Mesodermal cell (in vitro differentiated cells): ENCODE measurements around the gene ATXN7L3B. TPM values are rescaled to one million over a fixed set of nuclear protein-coding genes. Genes with fewer than 3 reads are reported as not detected.
A peak's percentile ranks its signal among the peaks of the same experiment; 100 is the strongest.
"Not testable (repeated sequence)": the region's sequence is repeated elsewhere in the genome, so short reads cannot be mapped to it uniquely, and the experiment has no call there.

Source experiments
- H3K27ac ChIP-seq: 2 replicates; pipeline ENCODE4 v1.7.0; 2013; ENCODE audit warnings: mild to moderate bottlenecking, low read depth, low read length, moderate library complexity; ENCODE audit not compliant: severe bottlenecking
- H3K36me3 ChIP-seq: 2 replicates; pipeline ENCODE4 v1.7.1; 2013; ENCODE audit warnings: mild to moderate bottlenecking, low read length, moderate library complexity; ENCODE audit not compliant: control insufficient read depth, insufficient read depth
- H3K4me1 ChIP-seq: one replicate; pipeline ENCODE4 v1.7.1; 2013; ENCODE audit warnings: mild to moderate bottlenecking, low read length; ENCODE audit not compliant: insufficient read depth, control insufficient read depth, poor library complexity, severe bottlenecking
- H3K4me3 ChIP-seq: 2 replicates; pipeline ENCODE4 v1.7.0; 2013; ENCODE audit warnings: low read length, control low read depth, mild to moderate bottlenecking; ENCODE audit not compliant: insufficient read depth, poor library complexity, severe bottlenecking; ENCODE audit errors: extremely low read depth
- H3K9me3 ChIP-seq: 2 replicates; pipeline ENCODE4 v1.7.1; 2013; ENCODE audit warnings: mild to moderate bottlenecking, low read length, moderate library complexity; ENCODE audit not compliant: control insufficient read depth
- WGBS, 2 experiments: methylation state at CpG; one replicate each; pipeline ENCODE4 v1.1.5; 2013; ENCODE audit warnings: missing lambda C conversion rate in 2 of 2; ENCODE audit not compliant: insufficient coverage in 2 of 2; 5-methylcytosine and 5-hydroxymethylcytosine counted together
- polyA plus RNA-seq, 2 experiments: library from polyadenylated mRNA; stranded (reverse); fragments of 50-300 nt; gene quantifications; one replicate each; pipeline ENCODE4 v1.2.3, GENCODE V29; 2013

Gene ATXN7L3B, protein sequence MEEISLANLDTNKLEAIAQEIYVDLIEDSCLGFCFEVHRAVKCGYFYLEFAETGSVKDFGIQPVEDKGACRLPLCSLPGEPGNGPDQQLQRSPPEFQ
- 30.9 TPM for polyA plus RNA-seq (2013, experiment 1 of 2)
- 27.8 TPM for polyA plus RNA-seq (2013, experiment 2 of 2)

DNA sequence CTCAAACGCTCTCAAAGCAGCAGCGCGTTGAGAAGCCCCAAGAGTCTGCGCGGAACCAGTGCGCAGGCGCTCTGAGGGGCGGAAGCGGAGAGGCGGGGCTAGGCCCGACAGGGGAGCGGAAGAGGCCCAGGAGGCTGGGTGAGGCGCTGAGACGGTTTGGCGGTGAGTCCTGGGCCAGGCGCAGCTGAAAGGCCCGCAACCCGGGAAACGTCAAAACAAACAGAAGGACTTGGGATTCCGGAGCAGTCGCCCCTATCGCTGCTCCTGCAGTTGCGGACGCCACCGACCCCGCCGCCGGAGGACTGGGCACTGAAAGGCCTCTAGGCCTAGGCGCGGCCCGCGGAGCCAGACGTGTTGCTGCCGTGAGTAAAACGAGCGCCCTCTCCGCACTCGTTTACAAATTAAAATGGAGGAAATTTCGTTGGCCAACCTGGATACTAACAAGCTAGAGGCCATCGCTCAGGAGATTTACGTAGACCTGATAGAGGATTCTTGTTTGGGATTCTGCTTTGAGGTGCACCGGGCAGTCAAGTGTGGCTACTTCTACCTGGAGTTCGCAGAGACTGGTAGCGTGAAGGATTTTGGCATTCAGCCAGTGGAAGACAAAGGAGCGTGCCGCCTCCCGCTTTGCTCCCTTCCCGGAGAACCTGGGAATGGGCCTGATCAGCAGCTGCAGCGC, at the start of gene ATXN7L3B:
TSS of gene ATXN7L3B (plus strand) at position 129 of the 679 bp plus-strand sequence. CDS start at position 407, 278 bp downstream.
- Histone ChIP-seq H3K4me3 (peak within 1 kb of the TSS; percentile 64), H3K9me3 (no peaks in the 10 kb centered on the region), H3K27ac (peak within 1 kb of the TSS; percentile 95), H3K36me3 (peaks cover 33% of the 10 kb centered on the region), H3K4me1 (peaks cover 12% of the 10 kb centered on the region)
- 0% methylated on average over 24 to 48 of the region's 49 CpGs for WGBS, 2 experiments

DNA sequence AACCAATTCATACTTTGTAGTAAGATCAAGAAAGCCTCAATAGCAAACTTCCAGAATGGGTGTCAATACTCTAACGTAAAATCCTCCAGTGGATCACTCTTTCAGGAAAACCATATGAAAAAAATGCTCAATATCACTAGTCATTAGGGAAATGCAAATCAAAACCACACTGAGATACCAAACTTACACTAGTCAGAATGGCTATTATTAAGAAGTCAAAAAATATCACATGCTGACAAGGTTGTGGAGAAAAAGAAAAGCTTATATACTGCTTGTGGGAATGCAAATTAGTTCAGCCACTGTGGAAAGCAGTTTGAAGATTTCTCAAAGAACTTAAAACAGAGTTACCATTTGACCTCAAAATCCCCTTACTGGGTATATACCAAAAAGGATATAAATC, 49.5 kb upstream of the ATXN7L3B start:
- H3K27ac ChIP-seq, result no peak overlapping the region
- WGBS, 2 experiments, result 88% methylated on average over 1 of the region's 1 CpG; no CpG with 5 or more reads in 1 of the 2 experiments
- no peaks in the 10 kb centered on the region for H3K9me3 ChIP-seq
- no peaks in the 10 kb centered on the region for H3K36me3 ChIP-seq
- H3K4me3 ChIP-seq, result no peak overlapping the region
- no peaks in the 10 kb centered on the region for H3K4me1 ChIP-seq

DNA sequence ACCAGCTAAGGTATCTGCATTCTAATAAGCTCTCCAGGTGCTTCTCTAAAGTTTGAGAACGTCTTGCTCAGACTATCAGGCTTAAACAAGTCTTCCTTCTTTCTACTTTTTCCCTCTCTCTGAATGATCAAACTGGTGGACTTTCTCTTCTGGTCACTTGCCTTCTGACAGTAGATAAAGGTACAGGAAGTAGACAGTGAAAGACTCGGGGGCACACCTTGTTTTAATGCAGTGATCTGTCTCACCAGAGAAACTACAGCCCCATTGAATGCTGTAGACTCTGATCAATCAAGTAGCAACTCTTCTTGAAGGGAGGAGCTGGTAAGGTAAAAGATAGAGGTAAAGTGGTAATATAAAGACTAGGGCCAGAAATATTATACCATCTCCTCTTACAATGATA, 48.1 kb upstream of the ATXN7L3B start:
- no peaks in the 10 kb centered on the region for H3K4me1 ChIP-seq
- H3K27ac ChIP-seq, result no peak overlapping the region
- H3K36me3 ChIP-seq, result no peaks in the 10 kb centered on the region
- no peak overlapping the region for H3K4me3 ChIP-seq
- WGBS, 2 experiments, result 57% methylated on average over 1 of the region's 2 CpGs; no CpG with 5 or more reads in 1 of the 2 experiments
- no peaks in the 10 kb centered on the region for H3K9me3 ChIP-seq

DNA sequence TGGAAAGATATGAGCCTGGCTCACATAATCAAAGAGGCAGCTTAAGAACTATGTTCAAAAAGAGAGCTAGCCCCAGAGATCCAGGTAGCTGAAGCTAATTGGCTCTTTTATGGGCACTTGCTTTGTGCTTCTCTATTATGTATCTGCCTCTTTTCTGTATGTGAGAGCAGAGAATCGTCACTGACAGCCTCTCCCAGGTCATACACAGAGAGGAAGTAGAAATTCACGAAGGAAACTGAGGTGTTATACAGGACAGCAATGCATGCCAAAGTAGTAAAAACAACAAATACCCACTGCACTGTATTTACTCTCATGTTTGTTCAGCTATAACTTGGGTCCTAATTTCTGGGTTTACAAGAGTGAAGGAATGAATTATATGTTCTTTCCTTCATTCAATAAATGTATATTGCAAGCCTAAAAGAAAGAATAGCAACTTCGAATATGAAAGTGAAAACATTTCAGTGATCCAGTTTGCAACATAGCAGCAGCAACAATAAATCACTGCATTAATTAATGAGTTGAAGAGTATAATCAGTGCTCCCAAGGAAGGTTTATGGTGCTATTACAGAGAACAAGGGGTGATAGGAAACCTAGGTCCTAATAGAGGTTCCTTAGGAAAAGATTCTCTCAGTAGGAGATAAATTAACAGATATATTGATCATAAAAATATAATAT, 47.1 kb upstream of the ATXN7L3B start:
- Histone ChIP-seq H3K9me3 (no peaks in the 10 kb centered on the region), H3K36me3 (no peaks in the 10 kb centered on the region), H3K4me3 (no peak overlapping the region), H3K4me1 (no peaks in the 10 kb centered on the region), H3K27ac (no peak overlapping the region)
- no CpG with 5 or more reads among the region's 3 CpGs for WGBS, 2 experiments

DNA sequence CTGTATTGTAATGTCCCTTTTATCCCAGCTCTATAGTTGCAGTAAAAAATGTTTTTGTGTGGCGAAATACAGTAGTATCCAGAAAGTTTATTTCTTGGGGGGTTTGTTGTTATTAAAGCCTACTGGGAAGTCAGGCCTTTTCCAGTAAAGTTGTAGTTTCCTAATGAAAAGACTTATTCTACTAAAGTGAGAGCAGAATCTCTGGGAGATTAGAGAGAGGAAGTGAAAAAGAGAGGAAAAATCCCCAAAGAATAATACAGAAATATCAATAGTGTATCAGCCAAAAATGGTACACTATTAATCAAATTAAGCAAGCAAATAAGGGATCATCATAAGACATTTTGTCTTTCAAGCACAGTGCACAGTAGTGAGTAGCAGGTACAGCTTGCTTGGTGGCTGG, 46.3 kb upstream of the ATXN7L3B start:
- Histone ChIP-seq H3K9me3 (no peaks in the 10 kb centered on the region), H3K4me1 (no peaks in the 10 kb centered on the region), H3K27ac (no peak overlapping the region), H3K36me3 (no peaks in the 10 kb centered on the region), H3K4me3 (no peak overlapping the region)
- WGBS, 2 experiments, result no CpG with 5 or more reads among the region's 1 CpG

DNA sequence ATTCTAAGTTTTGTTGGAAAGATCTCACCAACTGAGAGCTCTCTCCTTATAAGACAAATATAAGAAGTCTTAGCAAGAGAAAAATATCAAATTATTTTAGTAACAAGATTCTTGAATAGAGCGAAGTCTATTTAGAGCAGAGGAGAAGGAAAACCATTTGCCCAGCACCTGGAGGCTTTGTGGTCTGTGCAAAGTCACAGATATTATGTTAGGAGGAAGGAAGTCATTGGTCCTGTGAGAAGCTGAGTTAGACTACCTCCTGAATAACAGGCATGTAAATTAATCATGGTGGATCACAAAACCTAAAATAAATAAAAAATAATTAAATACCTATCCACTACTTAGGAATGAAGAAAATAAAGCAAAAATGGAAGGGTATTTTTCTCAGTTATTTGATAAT, 38.4 kb upstream of the ATXN7L3B start:
- Histone ChIP-seq H3K27ac (no peak overlapping the region), H3K4me1 (no peaks in the 10 kb centered on the region), H3K9me3 (no peaks in the 10 kb centered on the region), H3K36me3 (no peaks in the 10 kb centered on the region), H3K4me3 (no peak overlapping the region)
- 100% methylated on average over 1 of the region's 1 CpG; no CpG with 5 or more reads in 1 of the 2 experiments for WGBS, 2 experiments

DNA sequence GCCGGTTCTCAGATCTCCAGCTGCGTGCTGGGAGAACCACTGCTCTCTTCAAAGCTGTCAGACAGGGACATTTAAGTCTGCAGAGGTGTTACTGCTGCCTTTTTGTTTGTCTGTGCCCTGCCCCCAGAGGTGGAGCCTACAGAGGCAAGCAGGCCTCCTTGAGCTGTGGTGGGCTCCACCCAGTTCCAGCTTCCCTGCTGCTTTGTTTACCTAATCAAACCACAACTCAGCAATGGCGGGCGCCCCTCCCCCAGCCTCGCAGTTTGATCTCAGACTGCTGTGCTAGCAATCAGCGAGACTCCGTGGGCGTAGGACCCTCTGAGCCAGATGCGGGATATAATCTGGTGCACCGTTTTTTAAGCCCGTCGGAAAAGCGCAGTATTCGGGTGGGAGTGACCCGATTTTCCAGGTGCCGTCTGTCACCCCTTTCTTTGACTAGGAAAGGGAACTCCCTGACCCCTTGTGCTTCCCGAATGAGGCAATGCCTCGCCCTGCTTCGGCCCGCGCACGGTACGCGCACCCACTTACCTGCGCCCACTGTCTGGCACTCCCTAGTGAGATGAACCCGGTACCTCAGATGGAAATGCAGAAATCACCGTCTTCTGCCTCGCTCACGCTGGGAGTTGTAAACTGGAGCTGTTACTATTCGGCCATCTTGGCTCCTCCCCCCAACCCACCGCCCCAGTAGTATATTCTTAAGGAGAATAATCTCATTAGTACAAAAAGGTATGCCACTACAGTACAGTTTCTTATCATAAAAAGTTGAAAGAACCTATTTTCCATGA, 28.6 kb upstream of the ATXN7L3B start:
- not testable (repeated sequence) for H3K9me3 ChIP-seq, H3K27ac ChIP-seq, H3K4me1 ChIP-seq, H3K4me3 ChIP-seq, H3K36me3 ChIP-seq
- 81 to 87% methylated on average over 6 to 19 of the region's 31 CpGs for WGBS, 2 experiments

DNA sequence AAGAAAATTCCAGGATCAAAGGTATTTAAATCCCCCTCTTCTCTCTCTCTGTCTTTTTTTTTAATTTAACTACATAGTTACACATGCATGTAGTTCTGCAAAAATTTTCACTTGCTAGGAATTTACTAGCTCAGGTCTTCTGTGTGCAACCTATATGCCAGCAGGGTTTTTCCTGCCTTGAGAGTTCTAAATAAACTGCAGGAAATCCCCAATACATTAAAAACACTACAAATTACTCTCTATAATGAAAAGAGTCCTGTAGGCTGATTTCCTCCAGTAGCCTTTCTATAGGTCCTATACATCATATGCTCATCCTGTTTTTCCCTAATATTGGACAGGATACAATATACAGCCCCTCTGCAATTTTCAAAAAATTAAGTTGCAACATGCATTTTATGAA, 27.7 kb upstream of the ATXN7L3B start:
- no peaks in the 10 kb centered on the region for H3K9me3 ChIP-seq
- H3K36me3 ChIP-seq, result no peaks in the 10 kb centered on the region
- H3K4me1 ChIP-seq, result no peaks in the 10 kb centered on the region
- no peak overlapping the region for H3K27ac ChIP-seq
- no peak overlapping the region for H3K4me3 ChIP-seq

DNA sequence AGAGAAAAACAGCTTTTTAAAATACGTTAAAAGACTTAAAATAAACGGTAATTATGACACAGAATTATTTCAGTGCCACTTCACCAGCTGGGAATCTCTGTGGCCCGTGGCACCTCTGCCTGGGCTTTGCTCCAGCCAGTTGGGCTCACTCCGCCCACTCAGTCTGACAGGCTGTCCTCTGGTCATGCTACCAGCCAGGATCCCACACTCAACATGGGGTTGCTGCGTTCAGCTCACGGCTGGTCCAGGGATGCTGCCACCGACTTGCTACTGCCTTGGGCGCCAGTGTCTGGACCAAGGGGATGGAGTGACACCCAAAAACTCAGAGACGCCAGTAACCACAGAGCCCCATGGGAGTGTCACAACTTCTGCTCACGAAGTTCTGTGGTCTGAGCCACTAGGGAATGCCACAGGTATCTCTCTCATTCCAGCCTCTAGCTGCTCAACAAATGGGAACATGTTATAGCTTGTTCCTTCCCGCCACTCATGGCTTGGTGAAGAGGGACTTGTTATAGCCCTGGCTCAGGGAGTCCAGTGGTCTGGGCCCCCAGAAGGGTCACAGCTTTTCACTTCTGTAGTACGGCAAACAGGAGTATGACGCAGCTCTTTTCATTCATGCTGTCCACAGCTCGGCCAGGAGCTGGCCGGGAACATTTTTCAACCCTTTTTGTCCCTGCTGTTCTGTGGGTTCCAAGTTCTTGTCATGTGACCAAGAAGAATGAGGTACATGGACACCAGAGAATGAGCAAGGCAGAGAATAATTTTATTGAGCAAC, 23.4 kb upstream of the ATXN7L3B start:
- WGBS, 2 experiments, result 90 to 94% methylated on average over 14 to 15 of the region's 15 CpGs

DNA sequence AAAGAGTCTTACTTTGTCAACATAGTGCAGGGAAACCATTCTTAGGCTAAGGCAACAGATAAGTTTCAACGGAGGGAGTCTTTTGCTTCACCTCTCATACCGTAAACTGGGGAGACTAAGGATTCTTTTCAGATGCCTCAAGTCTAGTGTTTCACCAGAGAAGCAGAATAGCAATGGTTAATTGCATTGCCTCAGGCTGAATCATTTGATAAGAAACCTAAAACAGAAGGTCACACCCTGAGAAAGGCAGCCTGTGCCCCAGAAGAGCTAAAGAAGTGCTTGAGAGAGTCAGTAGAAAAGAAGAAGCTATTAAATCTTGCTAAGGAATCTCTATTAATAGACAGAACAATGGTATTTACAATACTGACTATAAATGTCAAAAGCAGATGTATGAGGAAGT, 21.8 kb upstream of the ATXN7L3B start:
- H3K9me3 ChIP-seq, result no peaks in the 10 kb centered on the region
- no peaks in the 10 kb centered on the region for H3K36me3 ChIP-seq
- H3K4me1 ChIP-seq, result no peaks in the 10 kb centered on the region
- 40% methylated on average over 1 of the region's 2 CpGs; no CpG with 5 or more reads in 1 of the 2 experiments for WGBS, 2 experiments
- H3K27ac ChIP-seq, result no peak overlapping the region
- H3K4me3 ChIP-seq, result no peak overlapping the region

More for the DNA sequence above, 23.4 kb upstream of the ATXN7L3B start:
- no peaks in the 10 kb centered on the region for H3K36me3 ChIP-seq
- no peak overlapping the region for H3K4me3 ChIP-seq
- no peaks in the 10 kb centered on the region for H3K4me1 ChIP-seq
- no peak overlapping the region for H3K27ac ChIP-seq
- no peaks in the 10 kb centered on the region for H3K9me3 ChIP-seq
